Smooth muscle cell (in vitro differentiated cells): ENCODE measurements around the gene RABGAP1. TPM values are rescaled to one million over a fixed set of nuclear protein-coding genes. Genes with fewer than 3 reads are reported as not detected.

Experiments
- DNase-seq: peaks from one replicate; lab custom pipeline; 2025; ENCODE audit not compliant: unreplicated experiment; lab: John Stamatoyannopoulos, UW
- H2AFZ ChIP-seq: fragments of 200-600 bp; sonication (generic); 2 replicates; pipeline ENCODE4 v1.6.0; 2016; ENCODE audit warnings: antibody characterized with exemption, low read depth, mild to moderate bottlenecking
- H3F3A ChIP-seq: fragments of 200-600 bp; sonication (generic); 2 replicates; pipeline ENCODE4 v1.6.0; 2017; ENCODE audit warnings: antibody characterized with exemption, low read depth
- H3K27ac ChIP-seq: fragments of 200-600 bp; sonication (generic); 2 replicates; pipeline ENCODE4 v1.5.1; 2016; ENCODE audit warnings: low read depth, mild to moderate bottlenecking
- H3K27me3 ChIP-seq: fragments of 200-600 bp; sonication (generic); 2 replicates; pipeline ENCODE4 v1.6.1; 2016; ENCODE audit warnings: low read depth, mild to moderate bottlenecking
- H3K36me3 ChIP-seq: fragments of 200-600 bp; sonication (generic); 2 replicates; pipeline ENCODE4 v1.5.1; 2016; ENCODE audit warnings: low read depth
- H3K4me1 ChIP-seq: fragments of 200-600 bp; sonication (generic); 2 replicates; pipeline ENCODE4 v1.5.1; 2016; ENCODE audit warnings: low read depth
- H3K4me2 ChIP-seq: fragments of 200-600 bp; sonication (generic); 2 replicates; pipeline ENCODE4 v1.6.0; 2016; ENCODE audit warnings: mild to moderate bottlenecking
- H3K4me3 ChIP-seq: fragments of 200-600 bp; sonication (generic); 2 replicates; pipeline ENCODE4 v1.5.1; 2016; ENCODE audit warnings: mild to moderate bottlenecking
- H3K79me2 ChIP-seq: fragments of 200-600 bp; sonication (generic); 2 replicates; pipeline ENCODE4 v1.6.0; 2016; ENCODE audit warnings: low read depth, mild to moderate bottlenecking
- H3K9ac ChIP-seq: fragments of 200-600 bp; sonication (generic); 2 replicates; pipeline ENCODE4 v1.6.0; 2016; ENCODE audit warnings: low read depth
- H3K9me3 ChIP-seq: fragments of 200-600 bp; sonication (generic); replicated peaks from 2 replicates; pipeline ENCODE4 v1.5.1; 2016; ENCODE audit warnings: low read depth
- H4K20me1 ChIP-seq: fragments of 200-600 bp; sonication (generic); 2 replicates; pipeline ENCODE4 v1.6.0; 2016; ENCODE audit warnings: low read depth
- CTCF ChIP-seq: fragments of 200-600 bp; sonication (generic); IDR thresholded peaks from 2 replicates; pipeline ENCODE4 v1.5.1; 2017; ENCODE audit warnings: borderline replicate concordance, mild to moderate bottlenecking, antibody characterized with exemption; ENCODE audit not compliant: insufficient read depth, poor library complexity, severe bottlenecking
- WGBS: methylation state at CpG from one replicate; pipeline ENCODE4 v1.1.7; 2016; ENCODE audit warnings: low lambda C conversion rate; 5-methylcytosine and 5-hydroxymethylcytosine counted together
- polyA plus RNA-seq: library from polyadenylated mRNA; unstranded; fragments of >200 nt; fragmentation: Nextera tagmentation; extraction: Ambion mirVana; gene quantifications from 2 replicates; pipeline ENCODE4 v1.2.1, GENCODE V29; 2016
- total RNA-seq: library from RNA; depleted of rRNA; stranded (reverse); fragments of >200 nt; gene quantifications from 2 replicates; pipeline ENCODE4 v1.2.3, GENCODE V29; 2014

RABGAP1 gene
- total and polyA plus RNA-seq, 2 experiments from 2014 or later, result 13.5 to 31.8 TPM

GRCh38 chr9:123081824-123082223 lies 141.0 kb downstream of the RABGAP1 start:
- WGBS, result 44% methylated on average over 2 of the region's 2 CpGs
- Histone ChIP-seq H2AFZ (no peak overlapping the region), H3F3A (no peaks in the 10 kb centered on the region), H3K27ac (no peak overlapping the region), H3K4me2 (no peak overlapping the region), H3K4me3 (no peak overlapping the region), H3K9me3 (no peaks in the 10 kb centered on the region), H3K4me1 (no peaks in the 10 kb centered on the region), H3K36me3 (no peaks in the 10 kb centered on the region), H4K20me1 (no peaks in the 10 kb centered on the region), H3K27me3 (no peaks in the 10 kb centered on the region), H3K9ac (no peak overlapping the region), H3K79me2 (no peaks in the 10 kb centered on the region)
- TF ChIP-seq CTCF, result peak; percentile 64
- no peak for DNase-seq

GRCh38 chr9:123083680-123084079 lies 142.9 kb downstream of the RABGAP1 start:
- no peak for DNase-seq
- Histone ChIP-seq H3K27me3 (no peaks in the 10 kb centered on the region), H4K20me1 (no peaks in the 10 kb centered on the region), H3K9me3 (no peaks in the 10 kb centered on the region), H3K79me2 (no peaks in the 10 kb centered on the region), H3K9ac (no peak overlapping the region), H2AFZ (no peak overlapping the region), H3F3A (no peaks in the 10 kb centered on the region), H3K27ac (no peak overlapping the region), H3K36me3 (no peaks in the 10 kb centered on the region), H3K4me3 (no peak overlapping the region), H3K4me1 (no peaks in the 10 kb centered on the region), H3K4me2 (no peak overlapping the region)
- 92% methylated on average over 6 of the region's 6 CpGs for WGBS
- no peak for TF ChIP-seq CTCF

- Histone ChIP-seq H3K27me3 (no peaks in the 10 kb centered on the region), H3K79me2 (no peaks in the 10 kb centered on the region), H3K9me3 (no peaks in the 10 kb centered on the region), H3K4me2 (no peak overlapping the region), H3F3A (no peaks in the 10 kb centered on the region), H3K27ac (no peak overlapping the region), H3K4me3 (no peak overlapping the region), H3K9ac (no peak overlapping the region), H3K36me3 (no peaks in the 10 kb centered on the region), H2AFZ (no peak overlapping the region), H4K20me1 (no peaks in the 10 kb centered on the region), H3K4me1 (no peaks in the 10 kb centered on the region)
- 95% methylated on average over 1 of the region's 1 CpG for WGBS
- no peak for DNase-seq
- TF ChIP-seq CTCF, result no peak
These were observed 143.4 kb downstream of the RABGAP1 start for GRCh38 chr9:123084256-123084655.

GRCh38 chr9:123085916-123086315 lies 145.1 kb downstream of the RABGAP1 start:
- H3K36me3 ChIP-seq, result no peaks in the 10 kb centered on the region
- no peaks in the 10 kb centered on the region for H3K79me2 ChIP-seq
- H3K27me3 ChIP-seq, result no peaks in the 10 kb centered on the region
- no peak overlapping the region for H3K9ac ChIP-seq
- no peaks in the 10 kb centered on the region for H3K9me3 ChIP-seq
- no peak overlapping the region for H3K27ac ChIP-seq
- no peaks in the 10 kb centered on the region for H4K20me1 ChIP-seq
- H3K4me1 ChIP-seq, result no peaks in the 10 kb centered on the region
- no peak overlapping the region for H2AFZ ChIP-seq
- no peak for TF ChIP-seq CTCF
- H3F3A ChIP-seq, result no peaks in the 10 kb centered on the region
- 97% methylated on average over 2 of the region's 2 CpGs for WGBS
- DNase-seq, result no peak
- H3K4me3 ChIP-seq, result no peak overlapping the region
- no peak overlapping the region for H3K4me2 ChIP-seq
